H1 (cell line): ENCODE results near the gene PITPNM1. TPM values are rescaled to one million over a fixed set of nuclear protein-coding genes. Genes with fewer than 3 reads are reported as not detected.

Experiments
- ASH2L ChIP-seq: fragments of 200-600, 300-600 bp; sonication (generic); IDR thresholded peaks from one replicate; pipeline ENCODE4 v1.7.1; 2017; ENCODE audit warnings: low read length
- BACH1 ChIP-seq: IDR thresholded peaks from 2 replicates; pipeline ENCODE4 v1.6.1; 2012; ENCODE audit warnings: low read length, improper control_type of control experiment
- BRCA1 ChIP-seq: IDR thresholded peaks from 2 replicates; pipeline ENCODE4 v1.6.1; 2012; ENCODE audit warnings: low read depth, low read length, improper control_type of control experiment
- CBX8 ChIP-seq: fragments of 300-800, 300-1000 bp; sonication (generic); IDR thresholded peaks from 2 replicates; pipeline ENCODE4 v1.7.1; 2016; ENCODE audit warnings: low read depth, low read length, borderline replicate concordance
- CHD2 ChIP-seq: IDR thresholded peaks from 2 replicates; pipeline ENCODE4 v1.6.1; 2012; ENCODE audit warnings: low read length, improper control_type of control experiment
- EGR1 ChIP-seq: IDR thresholded peaks from 2 replicates; pipeline ENCODE4 v1.6.1; 2011; ENCODE audit warnings: low read depth, low read length, borderline replicate concordance
- EZH2 ChIP-seq: fragments of 200-600 bp; sonication (generic); IDR thresholded peaks from 2 replicates; pipeline ENCODE4 v1.7.1; 2012; ENCODE audit warnings: low read depth, mild to moderate bottlenecking, moderate library complexity, low read length, inconsistent platforms; ENCODE audit not compliant: severe bottlenecking
- GABPA ChIP-seq: IDR thresholded peaks from 2 replicates; pipeline ENCODE4 v1.6.1; 2011; ENCODE audit warnings: mild to moderate bottlenecking, low read length, moderate library complexity, borderline replicate concordance; ENCODE audit not compliant: insufficient read depth
- MAFK ChIP-seq: IDR thresholded peaks from 2 replicates; pipeline ENCODE4 v1.6.1; 2012; ENCODE audit warnings: low read depth, mild to moderate bottlenecking, improper control_type of control experiment, low read length
- NANOG ChIP-seq: IDR thresholded peaks from 2 replicates; pipeline ENCODE4 v1.6.1; 2011; ENCODE audit warnings: low read length, low read depth, mild to moderate bottlenecking, inconsistent platforms; ENCODE audit not compliant: insufficient read depth, poor library complexity, severe bottlenecking
- NRF1 ChIP-seq: IDR thresholded peaks from 2 replicates; pipeline ENCODE4 v1.6.1; 2011; ENCODE audit warnings: mild to moderate bottlenecking, low read depth, low read length, improper control_type of control experiment
- PHF8 ChIP-seq: fragments of 200-600 bp; sonication (generic); conservative IDR thresholded peaks from 2 replicates; pipeline ENCODE4 v1.7.1; 2012; ENCODE audit warnings: low read depth, mild to moderate bottlenecking, inconsistent platforms, low read length, moderate library complexity
- POLR2A ChIP-seq, 2 experiments: IDR thresholded peaks; 1 replicate in 1 of 2; 2 replicates in 1 of 2; pipeline ENCODE4 v1.6.1; 2011; ENCODE audit warnings: low read depth in 2 of 2, low read length in 2 of 2, mild to moderate bottlenecking in 2 of 2; ENCODE audit errors: control extremely low read depth in 1 of 2
- RFX5 ChIP-seq: IDR thresholded peaks from 2 replicates; pipeline ENCODE4 v1.6.1; 2011; ENCODE audit warnings: low read depth, low read length, improper control_type of control experiment, borderline replicate concordance
- SP4 ChIP-seq: IDR thresholded peaks from 2 replicates; pipeline ENCODE4 v1.6.1; 2012; ENCODE audit warnings: low read length, inconsistent platforms
- TAF1 ChIP-seq: IDR thresholded peaks from 2 replicates; pipeline ENCODE4 v1.6.1; 2011; ENCODE audit warnings: mild to moderate bottlenecking, low read depth, low read length
- TAF7 ChIP-seq: optimal IDR thresholded peaks from 2 replicates; pipeline ENCODE3; 2011; ENCODE audit warnings: low read depth, mild to moderate bottlenecking, inconsistent platforms, low read length, moderate library complexity, borderline replicate concordance
- TEAD4 ChIP-seq: IDR thresholded peaks from 2 replicates; pipeline ENCODE4 v1.6.1; 2012; ENCODE audit warnings: low read depth, low read length, inconsistent platforms, mixed read lengths
- polyA plus RNA-seq, 7 experiments: library from polyadenylated mRNA; depleted of rRNA in 3 of 7; stranded (reverse) in 5 of 7; unstranded in 2 of 7; fragments of >200 nt in 5 of 7; fragments of 200-250 nt in 2 of 7; gene quantifications; 1 replicate in 5 of 7; 2 replicates in 1 of 7; 4 replicates in 1 of 7; pipeline versions ENCODE4 v1.2.1 to v1.2.3, GENCODE V29; 2011 to 2013; ENCODE audit warnings: missing spikeins in 2 of 7, mixed read lengths in 2 of 7
- total RNA-seq: library from RNA; stranded (reverse); fragmentation: NEBNext Ultra II Directional; extraction: Animal tissue kit (Norgen Biotek cat#: 25700); gene quantifications from 2 replicates; pipeline ENCODE4 v1.2.1, GENCODE V29; 2021
- TF ChIP-seq, protein P1 (sequence below), 3 experiments: IDR thresholded peaks; 1 replicate in 2 of 3; 2 replicates in 1 of 3; pipeline versions ENCODE4 v1.5.1 to v1.6.1; 2011; ENCODE audit warnings: low read length in 3 of 3, mild to moderate bottlenecking in 3 of 3, inconsistent platforms in 2 of 3, low read depth in 1 of 3, moderate library complexity in 1 of 3; ENCODE audit not compliant: insufficient read depth in 1 of 3; ENCODE audit errors: control extremely low read depth in 1 of 3
- TF ChIP-seq, protein P2 (sequence below): IDR thresholded peaks from 2 replicates; pipeline ENCODE4 v1.6.1; 2012; ENCODE audit warnings: inconsistent platforms
- TF ChIP-seq, protein P3 (sequence below): IDR thresholded peaks from 2 replicates; pipeline ENCODE4 v1.6.1; 2011; ENCODE audit warnings: low read length, improper control_type of control experiment

Gene PITPNM1
- total and polyA plus RNA-seq, 2 of the 8 experiments (the other 6 are each of a cell fraction or from before 2014, with no cell fraction given): 27.2 to 52.7 TPM

DNA sequence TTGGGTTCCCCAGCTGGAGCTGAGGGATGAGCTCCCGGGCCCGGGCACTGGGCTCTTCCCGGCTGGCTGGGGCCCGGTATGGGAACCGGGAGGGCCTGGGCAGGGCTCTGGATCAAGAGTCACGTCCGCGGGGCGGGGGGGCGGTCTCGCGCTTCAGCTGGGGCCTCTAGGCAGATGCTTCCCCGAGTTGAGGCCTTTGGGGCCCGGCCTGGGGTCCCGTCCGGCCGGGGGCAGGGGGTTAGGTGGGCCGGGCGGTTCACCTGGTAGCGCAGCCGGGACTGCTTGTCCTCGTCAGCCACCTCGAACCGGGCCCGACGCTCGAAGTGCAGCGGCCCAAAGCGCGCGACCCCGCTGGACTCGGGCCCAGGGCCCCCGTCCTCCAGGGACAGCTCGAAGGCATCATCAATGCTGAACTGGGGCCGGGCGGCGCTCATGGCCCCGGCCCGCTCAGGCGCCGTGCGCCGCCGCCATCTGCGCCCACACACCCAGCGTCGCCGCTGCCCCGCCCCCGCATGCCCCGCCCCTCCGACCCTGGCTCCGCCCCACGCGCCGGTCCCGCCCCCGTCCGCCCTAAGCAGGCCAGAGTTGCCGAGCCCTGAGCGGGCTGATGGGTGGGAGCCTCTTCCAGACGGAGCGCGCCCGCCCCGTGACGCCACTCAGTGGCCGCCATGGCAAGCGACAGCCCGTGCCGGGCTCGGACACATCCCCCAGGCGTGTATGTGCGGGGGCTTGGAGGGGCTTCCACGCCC is 36.2 kb downstream of the PITPNM1 start, which contains the start of gene TMEM134 (continued):
- TF ChIP-seq POLR2A (IDR thresholded peaks at IDR 0.05; ENCODE audit: control extremely low read depth in 1 of 2, low read depth in 2 of 2, low read length in 2 of 2) (peak; percentile 57 to 84), TAF7 (peak; percentile 72), EZH2 (no peak), BACH1 (peak; percentile 68), GABPA (0 out of 2 replicates have a peak, but pooled peaks have one; percentile 43), CHD2 (peak; percentile 47; the same call in 1 of the 2 replicates), CBX8 (no peak), RFX5 (no peak), TEAD4 (0 out of 2 replicates have a peak, but pooled peaks have one; percentile 15), SP4 (peak; percentile 80; the same call in 1 of the 2 replicates), NANOG (no peak), BRCA1 (peak; percentile 27; the same call in 1 of the 2 replicates), MAFK (no peak), PHF8 (peak; percentile 72), TAF1 (peak; percentile 77), NRF1 (no peak), ASH2L (peak; percentile 57), EGR1 (peak; percentile 88)
- TF ChIP-seq, protein P1, sequence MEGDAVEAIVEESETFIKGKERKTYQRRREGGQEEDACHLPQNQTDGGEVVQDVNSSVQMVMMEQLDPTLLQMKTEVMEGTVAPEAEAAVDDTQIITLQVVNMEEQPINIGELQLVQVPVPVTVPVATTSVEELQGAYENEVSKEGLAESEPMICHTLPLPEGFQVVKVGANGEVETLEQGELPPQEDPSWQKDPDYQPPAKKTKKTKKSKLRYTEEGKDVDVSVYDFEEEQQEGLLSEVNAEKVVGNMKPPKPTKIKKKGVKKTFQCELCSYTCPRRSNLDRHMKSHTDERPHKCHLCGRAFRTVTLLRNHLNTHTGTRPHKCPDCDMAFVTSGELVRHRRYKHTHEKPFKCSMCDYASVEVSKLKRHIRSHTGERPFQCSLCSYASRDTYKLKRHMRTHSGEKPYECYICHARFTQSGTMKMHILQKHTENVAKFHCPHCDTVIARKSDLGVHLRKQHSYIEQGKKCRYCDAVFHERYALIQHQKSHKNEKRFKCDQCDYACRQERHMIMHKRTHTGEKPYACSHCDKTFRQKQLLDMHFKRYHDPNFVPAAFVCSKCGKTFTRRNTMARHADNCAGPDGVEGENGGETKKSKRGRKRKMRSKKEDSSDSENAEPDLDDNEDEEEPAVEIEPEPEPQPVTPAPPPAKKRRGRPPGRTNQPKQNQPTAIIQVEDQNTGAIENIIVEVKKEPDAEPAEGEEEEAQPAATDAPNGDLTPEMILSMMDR (IDR thresholded peaks at IDR 0.05; ENCODE audit: control extremely low read depth in 1 of 3, insufficient read depth in 1 of 3, low read depth in 1 of 3, low read length in 3 of 3): peak; percentile 45 to 63 (median 59)
- TF ChIP-seq, protein P2, sequence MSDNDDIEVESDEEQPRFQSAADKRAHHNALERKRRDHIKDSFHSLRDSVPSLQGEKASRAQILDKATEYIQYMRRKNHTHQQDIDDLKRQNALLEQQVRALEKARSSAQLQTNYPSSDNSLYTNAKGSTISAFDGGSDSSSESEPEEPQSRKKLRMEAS: peak; percentile 75
- TF ChIP-seq, protein P3, sequence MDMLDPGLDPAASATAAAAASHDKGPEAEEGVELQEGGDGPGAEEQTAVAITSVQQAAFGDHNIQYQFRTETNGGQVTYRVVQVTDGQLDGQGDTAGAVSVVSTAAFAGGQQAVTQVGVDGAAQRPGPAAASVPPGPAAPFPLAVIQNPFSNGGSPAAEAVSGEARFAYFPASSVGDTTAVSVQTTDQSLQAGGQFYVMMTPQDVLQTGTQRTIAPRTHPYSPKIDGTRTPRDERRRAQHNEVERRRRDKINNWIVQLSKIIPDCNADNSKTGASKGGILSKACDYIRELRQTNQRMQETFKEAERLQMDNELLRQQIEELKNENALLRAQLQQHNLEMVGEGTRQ: peak; percentile 38; the same call in 1 of the 2 replicates
